GM12872 (cell line): ENCODE results near the gene SSH2.

Experiments
- TF ChIP-seq, protein P1 (sequence below): IDR thresholded peaks from 3 replicates; pipeline ENCODE4 v1.5.1; 2011; ENCODE audit warnings: low read depth, mild to moderate bottlenecking, low read length, moderate library complexity; ENCODE audit not compliant: insufficient read depth

SSH2 gene

DNA sequence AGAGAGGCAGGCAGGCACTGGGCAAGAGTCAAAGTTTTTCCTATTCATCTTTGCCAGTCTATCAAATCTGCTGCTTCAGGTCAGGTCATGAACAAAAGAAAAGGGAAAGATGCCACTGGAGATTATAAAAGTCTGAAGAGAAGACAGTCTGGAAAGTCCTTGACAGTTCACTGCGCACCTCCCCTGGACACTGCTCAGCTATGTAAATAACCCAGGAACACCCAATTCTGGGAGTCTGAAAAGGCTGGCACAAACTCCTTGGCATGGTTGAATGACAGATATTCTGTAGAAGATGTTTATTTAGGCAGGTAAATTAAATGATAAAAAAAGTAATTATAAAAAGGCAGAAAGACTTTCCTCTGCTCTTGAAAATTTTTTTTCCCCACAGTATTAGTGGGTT is 302.1 kb downstream of the SSH2 start:
- TF ChIP-seq, protein P1, sequence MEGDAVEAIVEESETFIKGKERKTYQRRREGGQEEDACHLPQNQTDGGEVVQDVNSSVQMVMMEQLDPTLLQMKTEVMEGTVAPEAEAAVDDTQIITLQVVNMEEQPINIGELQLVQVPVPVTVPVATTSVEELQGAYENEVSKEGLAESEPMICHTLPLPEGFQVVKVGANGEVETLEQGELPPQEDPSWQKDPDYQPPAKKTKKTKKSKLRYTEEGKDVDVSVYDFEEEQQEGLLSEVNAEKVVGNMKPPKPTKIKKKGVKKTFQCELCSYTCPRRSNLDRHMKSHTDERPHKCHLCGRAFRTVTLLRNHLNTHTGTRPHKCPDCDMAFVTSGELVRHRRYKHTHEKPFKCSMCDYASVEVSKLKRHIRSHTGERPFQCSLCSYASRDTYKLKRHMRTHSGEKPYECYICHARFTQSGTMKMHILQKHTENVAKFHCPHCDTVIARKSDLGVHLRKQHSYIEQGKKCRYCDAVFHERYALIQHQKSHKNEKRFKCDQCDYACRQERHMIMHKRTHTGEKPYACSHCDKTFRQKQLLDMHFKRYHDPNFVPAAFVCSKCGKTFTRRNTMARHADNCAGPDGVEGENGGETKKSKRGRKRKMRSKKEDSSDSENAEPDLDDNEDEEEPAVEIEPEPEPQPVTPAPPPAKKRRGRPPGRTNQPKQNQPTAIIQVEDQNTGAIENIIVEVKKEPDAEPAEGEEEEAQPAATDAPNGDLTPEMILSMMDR: no peak

DNA sequence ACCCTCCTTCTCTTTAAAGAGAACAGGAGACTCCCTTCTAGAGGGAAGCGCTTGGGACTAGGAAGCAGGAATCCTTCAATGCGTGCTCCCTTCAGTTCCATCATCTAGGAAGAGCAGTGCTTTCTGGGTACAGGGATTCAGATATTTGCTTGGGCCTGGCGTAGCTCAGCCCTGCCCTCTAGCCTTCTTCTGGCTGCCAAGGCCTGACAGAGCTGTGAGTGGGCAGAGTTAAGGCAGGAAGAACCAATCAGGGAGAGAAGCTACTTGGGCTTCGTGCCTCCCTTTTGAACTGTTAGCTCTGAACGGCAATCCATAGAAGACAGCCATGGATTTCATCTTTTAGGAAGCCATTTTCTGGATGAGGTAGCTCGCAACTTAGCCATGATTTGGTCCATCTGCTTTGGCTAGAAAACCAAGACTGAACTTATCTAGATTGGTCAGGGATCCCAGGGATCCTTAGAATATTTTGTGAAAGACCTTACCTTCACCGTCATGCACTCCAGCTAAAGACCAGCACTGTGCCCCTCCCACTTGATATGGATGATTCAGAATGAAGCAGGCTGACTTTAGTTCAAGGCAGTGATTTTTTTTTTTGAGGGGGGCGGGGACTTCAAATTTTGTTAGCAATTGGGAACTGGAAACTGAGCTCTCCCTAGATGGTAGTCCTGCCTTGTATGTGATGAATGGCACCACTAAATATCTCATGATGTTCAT is 304.8 kb downstream of the SSH2 start:
- TF ChIP-seq, protein P1: no peak

DNA sequence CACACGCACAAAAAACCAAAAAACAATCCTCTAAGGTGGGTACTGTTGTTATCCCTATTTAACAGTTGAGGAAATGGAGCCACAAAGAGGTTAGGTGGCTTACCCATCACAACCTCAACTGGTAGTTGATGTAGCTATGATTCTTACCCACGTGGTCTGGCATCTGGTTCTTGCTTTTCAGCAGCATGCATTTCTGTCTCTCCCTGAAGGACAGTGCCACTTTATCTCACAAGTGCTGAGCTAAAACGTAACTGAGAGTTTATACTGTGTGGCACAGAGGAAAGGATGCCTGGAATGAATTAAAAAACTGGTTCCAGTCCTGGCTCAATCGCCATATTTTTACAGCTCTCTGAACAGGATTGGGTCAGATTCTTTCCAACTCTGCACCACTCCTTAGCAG is 305.4 kb downstream of the SSH2 start:
- TF ChIP-seq, protein P1: no peak

DNA sequence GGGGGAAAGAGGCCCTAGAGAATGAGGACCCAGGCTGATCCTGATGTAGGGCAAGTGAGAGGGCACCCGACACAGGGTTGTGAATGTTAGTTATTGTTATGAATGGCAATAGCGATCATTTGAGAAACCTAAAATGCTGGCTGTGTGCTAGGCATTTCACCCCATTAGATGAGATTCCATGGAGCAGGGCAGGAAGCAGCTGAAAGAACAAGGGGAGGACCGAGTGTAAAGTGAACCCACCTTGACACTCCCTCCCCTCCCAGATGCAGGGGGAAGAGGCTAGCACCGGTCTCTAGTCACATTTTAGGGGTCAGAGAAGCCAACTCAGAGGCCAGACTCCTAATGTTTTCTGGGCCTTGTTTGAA is 306.8 kb downstream of the SSH2 start:
- TF ChIP-seq, protein P1: no peak

DNA sequence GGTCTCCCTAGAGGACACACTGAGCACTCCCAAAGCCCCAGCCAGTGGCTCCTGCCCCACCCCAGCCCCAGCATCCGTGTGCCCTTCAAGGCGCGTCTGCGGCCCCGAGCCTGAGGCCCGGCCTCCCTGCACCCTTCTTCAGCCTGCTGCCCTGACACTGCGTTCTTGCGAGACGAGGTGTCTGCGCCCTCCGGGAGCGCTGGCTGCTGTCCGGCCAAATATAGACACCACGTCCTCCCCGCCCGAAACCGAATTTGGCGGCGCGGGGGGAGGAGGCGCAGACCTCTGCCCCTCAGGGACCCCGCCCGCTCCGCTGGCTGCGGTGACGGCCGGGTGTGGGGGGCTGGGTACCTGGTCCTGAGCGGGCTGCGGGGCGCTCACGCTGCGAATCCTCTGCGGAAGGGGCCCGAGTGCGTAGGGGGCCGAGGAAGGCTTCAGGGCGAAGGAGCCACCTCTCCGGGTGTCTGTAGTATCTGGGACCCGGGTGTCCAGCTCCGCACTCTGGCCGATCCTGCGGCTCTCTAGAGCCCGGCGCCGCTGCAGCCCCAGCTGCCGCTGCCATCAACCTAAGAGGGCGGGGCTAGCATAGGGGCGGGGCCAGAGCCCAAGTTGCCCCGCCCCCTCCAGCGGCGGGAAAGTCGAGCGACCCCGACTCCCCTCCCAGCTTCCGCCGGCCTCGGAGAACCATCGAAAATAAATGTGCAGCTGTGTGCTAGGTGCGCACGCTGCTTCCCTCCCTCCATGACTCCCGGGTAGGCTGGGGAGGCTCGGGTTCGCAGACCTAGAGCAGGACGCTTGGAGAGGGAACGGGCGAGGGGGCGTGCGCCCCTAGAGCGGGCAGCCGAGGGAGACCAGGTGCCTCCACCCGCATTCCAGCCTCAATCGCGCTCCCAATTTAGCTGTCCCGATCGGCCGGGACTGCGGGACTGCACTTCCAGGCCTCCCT is 307.4 kb downstream of the SSH2 start, which contains the start of gene CORO6:
Gene CORO6, minus strand, starts transcription at position 576 of the 946 bp plus-strand sequence. CDS start 1,491 bp downstream, outside the sequence.
- TF ChIP-seq, protein P1: no peak

DNA sequence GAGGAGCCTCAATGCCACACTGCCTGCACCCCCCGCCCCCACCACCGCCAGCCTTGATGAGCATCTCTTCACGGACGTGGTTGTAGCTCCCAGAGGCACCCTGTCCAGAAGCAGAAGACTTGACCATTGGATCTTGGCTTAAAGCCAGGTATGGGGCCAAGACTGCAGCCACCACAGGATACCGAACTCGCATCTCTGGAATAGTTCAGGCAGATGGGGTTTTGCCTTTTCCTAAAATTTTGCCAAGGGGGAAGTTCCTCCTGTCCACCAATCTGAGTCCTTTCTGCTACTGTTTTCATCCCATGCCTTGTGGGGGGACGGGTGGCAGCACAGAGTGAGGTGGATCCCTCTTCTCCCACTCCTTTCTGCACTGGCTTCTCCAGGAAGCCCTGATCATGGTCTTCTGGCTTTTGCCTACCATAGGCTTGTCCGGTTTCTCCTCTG is 308.3 kb downstream of the SSH2 start:
- TF ChIP-seq, protein P1: no peak

DNA sequence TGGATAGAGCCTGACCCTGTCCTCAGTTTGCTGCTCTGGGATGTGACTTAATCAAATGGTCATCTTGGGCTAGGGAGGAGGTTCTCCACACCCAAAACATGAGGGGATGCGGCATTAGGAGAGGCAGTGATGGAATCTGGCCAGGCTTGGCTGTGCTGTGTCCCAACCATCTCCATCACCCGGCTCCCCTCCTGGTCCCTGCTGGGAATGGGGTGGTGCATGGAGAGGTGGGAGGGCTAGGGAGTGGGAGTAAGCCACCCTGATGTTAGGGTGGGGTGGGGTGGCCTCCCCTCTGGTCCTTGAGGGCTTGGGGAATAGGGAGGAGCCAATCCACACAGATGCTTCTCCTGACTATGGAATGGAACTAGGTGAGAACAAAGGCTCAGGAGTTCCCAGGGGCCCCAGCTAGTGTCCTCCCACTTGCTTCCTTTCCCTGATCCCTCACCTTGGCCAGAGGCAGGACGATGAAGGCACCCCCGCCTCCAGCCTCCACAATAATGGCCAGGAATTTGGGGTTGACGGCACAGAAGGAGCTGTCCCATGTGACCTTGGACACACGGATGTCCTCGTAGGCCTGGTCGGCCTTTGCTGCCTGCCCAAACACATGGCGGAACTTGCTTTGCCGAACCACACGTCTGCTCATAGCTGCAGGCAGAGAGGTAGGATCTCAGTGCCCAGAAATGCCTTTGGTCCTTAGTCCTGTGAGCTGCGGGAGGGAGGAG is 309.1 kb downstream of the SSH2 start:
- TF ChIP-seq, protein P1: no peak
